ENCODE measurements around the gene IMPDH1. TPM values are rescaled to one million over a fixed set of nuclear protein-coding genes. Genes with fewer than 3 reads are reported as not detected.

Gene IMPDH1
- total and polyA plus RNA-seq, 9 of the 15 experiments (the other 6 are each of a cell fraction or from before 2014, with no cell fraction given): 0.80 to 118 (median 64.3) TPM

- TF ChIP-seq ATF6 (CRISPR knock-in tag; IDR thresholded peaks at IDR 0.05) (peak; percentile 81), TEAD4 (IDR thresholded peaks at IDR 0.05; ENCODE audit: low read length) (peak; percentile 78), TEAD4 (CRISPR knock-in tag; IDR thresholded peaks at IDR 0.05; ENCODE audit: borderline replicate concordance) (no peak), ZNF561 (CRISPR knock-in tag; conservative IDR thresholded peaks at IDR 0.05) (no peak), TBP (optimal IDR thresholded peaks at IDR 0.05; ENCODE audit: low read depth, low read length) (peak; percentile 93), ZNF76 (CRISPR knock-in tag; IDR thresholded peaks at IDR 0.05; ENCODE audit: borderline replicate concordance) (0 out of 2 replicates have a peak, but pooled peaks have one; percentile 32), ZC3H8 (IDR thresholded peaks at IDR 0.05) (no peak), PHF21A (IDR thresholded peaks at IDR 0.05; ENCODE audit: borderline replicate concordance, low read depth) (peak; percentile 48; the same call in 1 of the 2 replicates), ZZZ3 (IDR thresholded peaks at IDR 0.05) (peak; percentile 71; the same call in 1 of the 2 replicates), XRCC4 (IDR thresholded peaks at IDR 0.05; ENCODE audit: extremely low read depth, insufficient read depth, insufficient read length) (no peak), MCM3 (IDR thresholded peaks at IDR 0.05) (no peak), TAF9B (IDR thresholded peaks at IDR 0.05; ENCODE audit: partially characterized antibody) (peak; percentile 98), OTX1 (CRISPR knock-in tag; IDR thresholded peaks at IDR 0.05) (peak; percentile 81; the same call in 1 of the 2 replicates), C11orf30 (IDR thresholded peaks at IDR 0.05; ENCODE audit: low read depth) (peak; percentile 98)
- TF ChIP-seq, protein P1, sequence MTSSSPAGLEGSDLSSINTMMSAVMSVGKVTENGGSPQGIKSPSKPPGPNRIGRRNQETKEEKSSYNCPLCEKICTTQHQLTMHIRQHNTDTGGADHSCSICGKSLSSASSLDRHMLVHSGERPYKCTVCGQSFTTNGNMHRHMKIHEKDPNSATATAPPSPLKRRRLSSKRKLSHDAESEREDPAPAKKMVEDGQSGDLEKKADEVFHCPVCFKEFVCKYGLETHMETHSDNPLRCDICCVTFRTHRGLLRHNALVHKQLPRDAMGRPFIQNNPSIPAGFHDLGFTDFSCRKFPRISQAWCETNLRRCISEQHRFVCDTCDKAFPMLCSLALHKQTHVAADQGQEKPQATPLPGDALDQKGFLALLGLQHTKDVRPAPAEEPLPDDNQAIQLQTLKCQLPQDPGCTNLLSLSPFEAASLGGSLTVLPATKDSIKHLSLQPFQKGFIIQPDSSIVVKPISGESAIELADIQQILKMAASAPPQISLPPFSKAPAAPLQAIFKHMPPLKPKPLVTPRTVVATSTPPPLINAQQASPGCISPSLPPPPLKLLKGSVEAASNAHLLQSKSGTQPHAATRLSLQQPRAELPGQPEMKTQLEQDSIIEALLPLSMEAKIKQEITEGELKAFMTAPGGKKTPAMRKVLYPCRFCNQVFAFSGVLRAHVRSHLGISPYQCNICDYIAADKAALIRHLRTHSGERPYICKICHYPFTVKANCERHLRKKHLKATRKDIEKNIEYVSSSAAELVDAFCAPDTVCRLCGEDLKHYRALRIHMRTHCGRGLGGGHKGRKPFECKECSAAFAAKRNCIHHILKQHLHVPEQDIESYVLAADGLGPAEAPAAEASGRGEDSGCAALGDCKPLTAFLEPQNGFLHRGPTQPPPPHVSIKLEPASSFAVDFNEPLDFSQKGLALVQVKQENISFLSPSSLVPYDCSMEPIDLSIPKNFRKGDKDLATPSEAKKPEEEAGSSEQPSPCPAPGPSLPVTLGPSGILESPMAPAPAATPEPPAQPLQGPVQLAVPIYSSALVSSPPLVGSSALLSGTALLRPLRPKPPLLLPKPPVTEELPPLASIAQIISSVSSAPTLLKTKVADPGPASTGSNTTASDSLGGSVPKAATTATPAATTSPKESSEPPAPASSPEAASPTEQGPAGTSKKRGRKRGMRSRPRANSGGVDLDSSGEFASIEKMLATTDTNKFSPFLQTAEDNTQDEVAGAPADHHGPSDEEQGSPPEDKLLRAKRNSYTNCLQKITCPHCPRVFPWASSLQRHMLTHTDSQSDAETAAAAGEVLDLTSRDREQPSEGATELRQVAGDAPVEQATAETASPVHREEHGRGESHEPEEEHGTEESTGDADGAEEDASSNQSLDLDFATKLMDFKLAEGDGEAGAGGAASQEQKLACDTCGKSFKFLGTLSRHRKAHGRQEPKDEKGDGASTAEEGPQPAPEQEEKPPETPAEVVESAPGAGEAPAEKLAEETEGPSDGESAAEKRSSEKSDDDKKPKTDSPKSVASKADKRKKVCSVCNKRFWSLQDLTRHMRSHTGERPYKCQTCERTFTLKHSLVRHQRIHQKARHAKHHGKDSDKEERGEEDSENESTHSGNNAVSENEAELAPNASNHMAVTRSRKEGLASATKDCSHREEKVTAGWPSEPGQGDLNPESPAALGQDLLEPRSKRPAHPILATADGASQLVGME (CRISPR knock-in tag; IDR thresholded peaks at IDR 0.05): peak; percentile 42; the same call in 1 of the 2 replicates
- TF ChIP-seq, protein P2, sequence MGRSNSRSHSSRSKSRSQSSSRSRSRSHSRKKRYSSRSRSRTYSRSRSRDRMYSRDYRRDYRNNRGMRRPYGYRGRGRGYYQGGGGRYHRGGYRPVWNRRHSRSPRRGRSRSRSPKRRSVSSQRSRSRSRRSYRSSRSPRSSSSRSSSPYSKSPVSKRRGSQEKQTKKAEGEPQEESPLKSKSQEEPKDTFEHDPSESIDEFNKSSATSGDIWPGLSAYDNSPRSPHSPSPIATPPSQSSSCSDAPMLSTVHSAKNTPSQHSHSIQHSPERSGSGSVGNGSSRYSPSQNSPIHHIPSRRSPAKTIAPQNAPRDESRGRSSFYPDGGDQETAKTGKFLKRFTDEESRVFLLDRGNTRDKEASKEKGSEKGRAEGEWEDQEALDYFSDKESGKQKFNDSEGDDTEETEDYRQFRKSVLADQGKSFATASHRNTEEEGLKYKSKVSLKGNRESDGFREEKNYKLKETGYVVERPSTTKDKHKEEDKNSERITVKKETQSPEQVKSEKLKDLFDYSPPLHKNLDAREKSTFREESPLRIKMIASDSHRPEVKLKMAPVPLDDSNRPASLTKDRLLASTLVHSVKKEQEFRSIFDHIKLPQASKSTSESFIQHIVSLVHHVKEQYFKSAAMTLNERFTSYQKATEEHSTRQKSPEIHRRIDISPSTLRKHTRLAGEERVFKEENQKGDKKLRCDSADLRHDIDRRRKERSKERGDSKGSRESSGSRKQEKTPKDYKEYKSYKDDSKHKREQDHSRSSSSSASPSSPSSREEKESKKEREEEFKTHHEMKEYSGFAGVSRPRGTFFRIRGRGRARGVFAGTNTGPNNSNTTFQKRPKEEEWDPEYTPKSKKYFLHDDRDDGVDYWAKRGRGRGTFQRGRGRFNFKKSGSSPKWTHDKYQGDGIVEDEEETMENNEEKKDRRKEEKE (IDR thresholded peaks at IDR 0.05; ENCODE audit: borderline replicate concordance in 1 of 2, control insufficient read depth in 1 of 2, low read depth in 2 of 2, low read length in 1 of 2): peak in 1 of 2 experiments; percentile 98; a peak in 2 of 4 replicates
These were observed 66.0 kb downstream of the IMPDH1 start, which contains the start of gene RBM28 (continued) for GRCh38 chr7:128343554-128344430.
